H7 (cell line): Measurements from ENCODE around the gene EPX. TPM values are rescaled to one million over a fixed set of nuclear protein-coding genes. Genes with fewer than 3 reads are reported as not detected.
A peak's percentile ranks its signal among the peaks of the same experiment; 100 is the strongest.

Experiments
- DNase-seq: peaks from one replicate; pipeline ENCODE4 v3.0.0; 2012
- H3K27me3 ChIP-seq: 2 replicates; pipeline ENCODE4 v1.6.0; 2011; ENCODE audit warnings: mild to moderate bottlenecking, low read length; ENCODE audit not compliant: control insufficient read depth, insufficient read depth
- H3K36me3 ChIP-seq: replicated peaks from 2 replicates; pipeline ENCODE4 v1.5.1; 2011; ENCODE audit warnings: low read length; ENCODE audit not compliant: control insufficient read depth, insufficient read depth
- H3K4me3 ChIP-seq: 2 replicates; pipeline ENCODE4 v1.5.1; 2011; ENCODE audit warnings: low read depth, mild to moderate bottlenecking, control low read depth, low read length, moderate library complexity; ENCODE audit not compliant: insufficient read depth
- total RNA-seq: library from RNA; depleted of rRNA; stranded (reverse); fragments of >200 nt; shearing (Covaris generic); gene quantifications from 2 replicates; pipeline ENCODE4 v1.2.3, GENCODE V29; 2014

EPX gene
- total RNA-seq, 1 experiment from 2014 or later, result not detected

GRCh38 chr17:58228679-58229078, 36.2 kb downstream of the EPX start:
- Histone ChIP-seq H3K27me3 (peaks cover 3% of the 10 kb centered on the region), H3K36me3 (no peaks in the 10 kb centered on the region), H3K4me3 (no peak overlapping the region)
- DNase-seq, result peak; percentile 37

- Histone ChIP-seq H3K4me3 (no peak overlapping the region), H3K36me3 (no peaks in the 10 kb centered on the region), H3K27me3 (peaks cover 4% of the 10 kb centered on the region)
- DNase-seq, result no peak
Observed at GRCh38 chr17:58229384-58229783, 36.9 kb downstream of the EPX start.

GRCh38 chr17:58229881-58230280, 37.4 kb downstream of the EPX start:
- Histone ChIP-seq H3K27me3 (peaks cover 4% of the 10 kb centered on the region), H3K36me3 (no peaks in the 10 kb centered on the region), H3K4me3 (no peak overlapping the region)
- DNase-seq, result no peak

- DNase-seq, result no peak
- Histone ChIP-seq H3K4me3 (no peak overlapping the region), H3K27me3 (peaks cover 4% of the 10 kb centered on the region), H3K36me3 (no peaks in the 10 kb centered on the region)
Observed at GRCh38 chr17:58231641-58232040, 39.1 kb downstream of the EPX start.

- Histone ChIP-seq H3K36me3 (no peaks in the 10 kb centered on the region), H3K27me3 (peaks cover 4% of the 10 kb centered on the region)
Observed at GRCh38 chr17:58232707-58233156, 40.2 kb downstream of the EPX start.

GRCh38 chr17:58233543-58233942, 41.0 kb downstream of the EPX start:
- Histone ChIP-seq H3K36me3 (no peaks in the 10 kb centered on the region), H3K4me3 (no peak overlapping the region), H3K27me3 (peaks cover 4% of the 10 kb centered on the region)
- DNase-seq, result no peak

More at GRCh38 chr17:58232707-58233156, 40.2 kb downstream of the EPX start:
- H3K4me3 ChIP-seq, result no peak overlapping the region
- DNase-seq, result no peak

GRCh38 chr17:58234512-58234911, 42.0 kb downstream of the EPX start:
- H3K27me3 ChIP-seq, result peaks cover 7% of the 10 kb centered on the region
- no peak for DNase-seq
- H3K36me3 ChIP-seq, result no peaks in the 10 kb centered on the region
- no peak overlapping the region for H3K4me3 ChIP-seq

- Histone ChIP-seq H3K27me3 (peaks cover 7% of the 10 kb centered on the region), H3K4me3 (no peak overlapping the region), H3K36me3 (no peaks in the 10 kb centered on the region)
- DNase-seq, result no peak
Observed at GRCh38 chr17:58235821-58236220, 43.3 kb downstream of the EPX start.

GRCh38 chr17:58236394-58236793, 43.9 kb downstream of the EPX start:
- peaks cover 7% of the 10 kb centered on the region for H3K27me3 ChIP-seq
- H3K36me3 ChIP-seq, result no peaks in the 10 kb centered on the region
- no peak overlapping the region for H3K4me3 ChIP-seq
- DNase-seq, result no peak

GRCh38 chr17:58238147-58238634, 45.7 kb downstream of the EPX start, which contains the start of gene LPO:
Gene LPO (plus strand): TSS chr17:58238584. CDS start chr17:58242980, 4,396 bp downstream.
- Histone ChIP-seq H3K27me3 (peaks cover 9% of the 10 kb centered on the region), H3K4me3 (no peak within 1 kb of the TSS), H3K36me3 (no peaks in the 10 kb centered on the region)
- DNase-seq, result no peak

GRCh38 chr17:58239987-58240386, 47.5 kb downstream of the EPX start:
- no peak overlapping the region for H3K4me3 ChIP-seq
- H3K27me3 ChIP-seq, result peaks cover 12% of the 10 kb centered on the region
- DNase-seq, result no peak

GRCh38 chr17:58242171-58242784, 49.8 kb downstream of the EPX start:
- H3K27me3 ChIP-seq, result peaks cover 17% of the 10 kb centered on the region
- no peaks in the 10 kb centered on the region for H3K36me3 ChIP-seq
- H3K4me3 ChIP-seq, result no peak overlapping the region
- peak; percentile 73 for DNase-seq

More at GRCh38 chr17:58239987-58240386, 47.5 kb downstream of the EPX start:
- no peaks in the 10 kb centered on the region for H3K36me3 ChIP-seq

GRCh38 chr17:58244963-58245362, 52.4 kb downstream of the EPX start:
- H3K36me3 ChIP-seq, result no peaks in the 10 kb centered on the region
- H3K27me3 ChIP-seq, result peaks cover 40% of the 10 kb centered on the region
- DNase-seq, result no peak
- no peak overlapping the region for H3K4me3 ChIP-seq

GRCh38 chr17:58245428-58246103, 53.0 kb downstream of the EPX start:
- peaks cover 46% of the 10 kb centered on the region for H3K27me3 ChIP-seq
- no peak for DNase-seq
- H3K4me3 ChIP-seq, result no peak overlapping the region
- H3K36me3 ChIP-seq, result no peaks in the 10 kb centered on the region

GRCh38 chr17:58246104-58246740, 53.7 kb downstream of the EPX start:
- no peak for DNase-seq
- no peak overlapping the region for H3K4me3 ChIP-seq
- H3K36me3 ChIP-seq, result no peaks in the 10 kb centered on the region
- H3K27me3 ChIP-seq, result peaks cover 52% of the 10 kb centered on the region
